NB4 (cell line): ENCODE measurements around the gene MACROD2.

Experiments used
- DNase-seq: peaks from one replicate; pipeline ENCODE4 v3.0.0; 2010; ENCODE audit warnings: low read depth
- H3K4me3 ChIP-seq: one replicate; pipeline ENCODE4 v1.5.1; 2011; ENCODE audit warnings: mild to moderate bottlenecking, low read depth, low read length, moderate library complexity
- MYC ChIP-seq: IDR thresholded peaks from 2 replicates; pipeline ENCODE4 v1.6.1; 2011; ENCODE audit warnings: low read depth, low read length
- POLR2A ChIP-seq: IDR thresholded peaks from 2 replicates; pipeline ENCODE4 v1.6.1; 2011; ENCODE audit warnings: mild to moderate bottlenecking; ENCODE audit not compliant: insufficient read length; ENCODE audit errors: extremely low read depth
- TF ChIP-seq, protein P1 (sequence below): IDR thresholded peaks from 2 replicates; pipeline ENCODE4 v1.6.1; 2011; ENCODE audit warnings: low read depth, low read length
- TF ChIP-seq, protein P2 (sequence below): IDR thresholded peaks from one replicate; pipeline ENCODE4 v1.5.1; 2012; ENCODE audit warnings: low read depth, low read length

Gene MACROD2

DNA sequence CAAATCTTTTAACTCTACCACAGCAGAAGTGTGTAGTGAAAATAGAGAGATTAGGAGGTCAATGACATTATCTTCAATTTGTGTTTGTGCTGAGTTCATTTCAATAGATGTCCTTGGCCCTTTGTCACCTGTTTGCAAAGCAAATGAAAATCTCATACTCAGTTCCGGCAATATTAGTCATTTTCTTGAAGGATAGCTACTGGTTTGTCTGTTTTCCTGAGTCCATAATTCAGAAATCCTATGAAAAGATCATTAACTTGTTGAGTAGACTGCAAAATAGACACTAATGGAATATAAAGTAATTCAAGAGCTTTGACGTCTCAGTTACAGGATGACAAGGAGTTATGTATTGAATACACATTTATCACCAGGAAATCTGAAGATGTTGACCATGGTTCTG, 1163.2 kb downstream of the MACROD2 start:
- DNase-seq: no peak
- H3K4me3 ChIP-seq: no peak overlapping the region
- TF ChIP-seq POLR2A (no peak), MYC (no peak)
- TF ChIP-seq, protein P1, sequence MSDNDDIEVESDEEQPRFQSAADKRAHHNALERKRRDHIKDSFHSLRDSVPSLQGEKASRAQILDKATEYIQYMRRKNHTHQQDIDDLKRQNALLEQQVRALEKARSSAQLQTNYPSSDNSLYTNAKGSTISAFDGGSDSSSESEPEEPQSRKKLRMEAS: no peak
- TF ChIP-seq, protein P2, sequence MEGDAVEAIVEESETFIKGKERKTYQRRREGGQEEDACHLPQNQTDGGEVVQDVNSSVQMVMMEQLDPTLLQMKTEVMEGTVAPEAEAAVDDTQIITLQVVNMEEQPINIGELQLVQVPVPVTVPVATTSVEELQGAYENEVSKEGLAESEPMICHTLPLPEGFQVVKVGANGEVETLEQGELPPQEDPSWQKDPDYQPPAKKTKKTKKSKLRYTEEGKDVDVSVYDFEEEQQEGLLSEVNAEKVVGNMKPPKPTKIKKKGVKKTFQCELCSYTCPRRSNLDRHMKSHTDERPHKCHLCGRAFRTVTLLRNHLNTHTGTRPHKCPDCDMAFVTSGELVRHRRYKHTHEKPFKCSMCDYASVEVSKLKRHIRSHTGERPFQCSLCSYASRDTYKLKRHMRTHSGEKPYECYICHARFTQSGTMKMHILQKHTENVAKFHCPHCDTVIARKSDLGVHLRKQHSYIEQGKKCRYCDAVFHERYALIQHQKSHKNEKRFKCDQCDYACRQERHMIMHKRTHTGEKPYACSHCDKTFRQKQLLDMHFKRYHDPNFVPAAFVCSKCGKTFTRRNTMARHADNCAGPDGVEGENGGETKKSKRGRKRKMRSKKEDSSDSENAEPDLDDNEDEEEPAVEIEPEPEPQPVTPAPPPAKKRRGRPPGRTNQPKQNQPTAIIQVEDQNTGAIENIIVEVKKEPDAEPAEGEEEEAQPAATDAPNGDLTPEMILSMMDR: no peak

DNA sequence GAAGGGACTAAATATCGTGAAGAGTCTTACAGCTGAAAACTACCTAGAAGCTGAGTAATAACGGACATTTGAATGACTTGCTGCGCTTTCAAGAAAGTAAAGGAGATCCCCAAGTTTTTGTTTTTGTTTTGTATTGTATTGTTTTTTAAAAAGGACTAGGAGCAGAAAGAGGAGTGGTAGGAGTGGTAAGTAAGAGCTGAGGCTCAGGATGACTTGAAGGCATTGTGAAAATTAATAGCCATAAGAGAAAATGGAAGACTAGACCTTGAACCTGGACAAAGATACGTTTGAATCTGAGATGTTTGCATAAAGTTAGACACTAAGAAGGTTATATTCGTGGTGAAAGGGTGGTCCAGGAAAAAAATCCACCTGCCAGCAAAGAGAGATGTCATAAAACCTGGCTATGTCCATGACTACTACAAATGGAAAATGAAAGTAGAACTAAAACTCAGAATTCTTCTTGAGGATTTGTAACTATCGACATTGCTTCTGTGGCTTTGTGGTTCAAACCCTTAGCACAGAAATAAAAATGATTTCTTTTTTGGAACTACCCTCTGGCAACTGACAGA, 1166.8 kb downstream of the MACROD2 start:
- DNase-seq: no peak
- H3K4me3 ChIP-seq: no peak overlapping the region
- no peak for TF ChIP-seq MYC
- TF ChIP-seq, protein P2: no peak
- no peak for TF ChIP-seq POLR2A
- TF ChIP-seq, protein P1: no peak

DNA sequence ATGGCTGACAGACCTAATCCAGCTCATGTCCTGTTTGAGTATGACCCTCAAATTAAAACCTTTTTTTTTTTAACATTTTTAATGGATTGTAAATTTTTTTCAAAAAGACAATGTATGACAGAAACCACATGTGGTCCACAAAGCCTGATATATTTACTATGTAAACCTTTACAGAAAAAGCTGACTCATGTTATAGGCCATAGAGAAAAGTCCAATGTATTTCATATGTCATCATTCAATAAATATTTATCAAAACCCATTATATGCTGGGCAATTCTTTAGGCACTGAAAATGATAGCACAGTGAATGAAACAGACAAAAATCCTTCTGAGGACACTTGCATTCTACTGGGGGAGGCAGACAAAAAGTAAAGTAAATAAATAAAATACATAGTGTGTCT, 1168.3 kb downstream of the MACROD2 start:
- TF ChIP-seq, protein P2: no peak
- TF ChIP-seq POLR2A (no peak), MYC (no peak)
- TF ChIP-seq, protein P1: no peak
- no peak overlapping the region for H3K4me3 ChIP-seq
- DNase-seq: no peak

DNA sequence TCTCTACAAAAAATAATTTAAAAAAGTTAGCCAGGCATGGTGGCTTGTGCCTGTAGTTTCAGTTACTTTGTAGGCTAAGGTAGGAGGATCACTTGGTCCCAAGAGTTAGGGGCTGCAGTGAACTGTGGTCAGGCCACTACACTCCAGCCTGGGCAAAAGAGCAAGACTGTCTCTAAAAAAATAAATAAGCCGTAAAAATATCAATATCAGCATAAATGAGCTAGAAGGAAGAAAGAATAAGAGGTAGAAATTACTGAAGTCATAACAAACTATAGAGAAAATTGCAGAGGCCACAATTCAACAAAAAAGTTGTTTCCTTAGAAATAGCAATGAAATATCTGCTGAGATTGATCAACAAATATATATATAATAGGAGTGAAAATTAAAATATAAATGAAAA, 1169.4 kb downstream of the MACROD2 start:
- TF ChIP-seq, protein P2: no peak
- no peak for TF ChIP-seq POLR2A
- no peak for TF ChIP-seq MYC
- TF ChIP-seq, protein P1: no peak
- no peak overlapping the region for H3K4me3 ChIP-seq
- DNase-seq: no peak

DNA sequence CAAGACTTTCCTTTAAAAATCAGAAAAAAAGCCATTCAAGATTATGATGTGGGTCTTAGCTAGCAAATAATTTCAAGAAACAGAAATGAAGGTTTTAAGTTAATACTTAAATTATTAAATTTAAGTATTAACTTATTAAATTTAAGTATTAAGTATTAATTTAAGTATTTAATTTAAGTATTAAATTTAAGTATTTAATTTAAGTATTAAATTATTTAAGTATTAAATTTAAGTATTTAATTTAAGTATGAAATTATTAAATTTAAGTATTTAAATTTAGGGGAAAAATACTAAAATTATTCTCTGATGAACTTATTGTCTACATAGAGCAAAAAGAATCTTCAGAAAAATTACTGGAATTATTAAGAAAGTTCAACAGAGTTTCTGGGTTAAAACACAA, 1171.4 kb downstream of the MACROD2 start:
- TF ChIP-seq POLR2A (no peak), MYC (no peak)
- TF ChIP-seq, protein P1: no peak
- TF ChIP-seq, protein P2: no peak
- H3K4me3 ChIP-seq: no peak overlapping the region
- DNase-seq: no peak

DNA sequence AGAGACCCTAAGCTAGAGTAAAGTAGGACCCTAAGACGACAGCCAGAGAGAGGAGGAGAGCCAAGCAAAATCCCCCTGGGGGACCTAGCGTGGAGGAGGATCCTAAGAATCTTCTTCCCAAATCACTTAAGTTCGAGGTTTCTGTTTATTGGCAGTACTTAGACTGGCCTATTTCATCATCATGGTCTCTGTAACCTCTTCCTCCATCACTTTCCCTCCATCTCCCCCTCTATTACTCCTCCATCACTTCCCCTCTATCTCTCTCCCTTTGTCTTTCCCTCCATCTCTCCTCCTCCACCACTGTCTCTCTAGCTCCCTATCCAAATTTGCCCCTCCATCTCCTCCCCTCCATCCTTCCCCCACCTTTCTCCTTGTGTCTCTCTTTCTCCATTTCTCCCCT, 1175.7 kb downstream of the MACROD2 start:
- DNase-seq: no peak
- H3K4me3 ChIP-seq: no peak overlapping the region
- TF ChIP-seq, protein P1: no peak
- TF ChIP-seq MYC: no peak
- TF ChIP-seq, protein P2: no peak
- no peak for TF ChIP-seq POLR2A
